ENCODE data around the gene PSAPL1. TPM values are rescaled to one million over a fixed set of nuclear protein-coding genes. Genes with fewer than 3 reads are reported as not detected.

Gene PSAPL1
- total RNA-seq, 1 donor from 2014 or later = not detected

DNA sequence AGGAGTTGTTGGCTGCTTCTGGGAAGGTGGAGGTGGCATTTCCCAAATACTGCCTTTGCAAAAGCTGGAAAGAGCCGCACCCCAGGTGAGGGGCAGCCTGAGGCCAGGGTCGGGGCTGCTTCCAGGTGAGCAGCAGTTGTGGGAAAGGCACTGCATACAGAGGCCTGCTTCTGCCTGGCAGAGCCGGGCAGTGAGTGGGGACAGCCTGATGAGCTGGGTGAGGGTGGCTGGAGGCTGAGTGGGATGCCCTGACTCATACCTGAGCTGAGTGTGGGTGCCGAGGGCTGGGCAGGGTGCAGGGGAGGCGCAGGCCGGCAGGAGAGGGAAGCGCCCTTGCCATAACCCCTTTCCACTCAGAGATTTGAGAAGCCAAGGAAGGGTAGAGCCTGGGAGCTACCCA, 6.5 kb upstream of the PSAPL1 start:
- TF ChIP-seq, protein P1, sequence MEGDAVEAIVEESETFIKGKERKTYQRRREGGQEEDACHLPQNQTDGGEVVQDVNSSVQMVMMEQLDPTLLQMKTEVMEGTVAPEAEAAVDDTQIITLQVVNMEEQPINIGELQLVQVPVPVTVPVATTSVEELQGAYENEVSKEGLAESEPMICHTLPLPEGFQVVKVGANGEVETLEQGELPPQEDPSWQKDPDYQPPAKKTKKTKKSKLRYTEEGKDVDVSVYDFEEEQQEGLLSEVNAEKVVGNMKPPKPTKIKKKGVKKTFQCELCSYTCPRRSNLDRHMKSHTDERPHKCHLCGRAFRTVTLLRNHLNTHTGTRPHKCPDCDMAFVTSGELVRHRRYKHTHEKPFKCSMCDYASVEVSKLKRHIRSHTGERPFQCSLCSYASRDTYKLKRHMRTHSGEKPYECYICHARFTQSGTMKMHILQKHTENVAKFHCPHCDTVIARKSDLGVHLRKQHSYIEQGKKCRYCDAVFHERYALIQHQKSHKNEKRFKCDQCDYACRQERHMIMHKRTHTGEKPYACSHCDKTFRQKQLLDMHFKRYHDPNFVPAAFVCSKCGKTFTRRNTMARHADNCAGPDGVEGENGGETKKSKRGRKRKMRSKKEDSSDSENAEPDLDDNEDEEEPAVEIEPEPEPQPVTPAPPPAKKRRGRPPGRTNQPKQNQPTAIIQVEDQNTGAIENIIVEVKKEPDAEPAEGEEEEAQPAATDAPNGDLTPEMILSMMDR (IDR thresholded peaks at IDR 0.05; ENCODE audit: insufficient read depth, low read length, severe bottlenecking) = no peak
- no peak overlapping the region for H3K4me3 ChIP-seq (ENCODE audit: low read depth, low read length)
- H3K36me3 ChIP-seq (ENCODE audit: control insufficient read depth, insufficient read depth, low read length) = no peaks in the 10 kb centered on the region
- FAIRE-seq (no peak), DNase-seq (ENCODE audit: low read depth) (no peak)
- no peaks in the 10 kb centered on the region for H3K27me3 ChIP-seq (ENCODE audit: control insufficient read depth, insufficient read depth, low read length)

DNA sequence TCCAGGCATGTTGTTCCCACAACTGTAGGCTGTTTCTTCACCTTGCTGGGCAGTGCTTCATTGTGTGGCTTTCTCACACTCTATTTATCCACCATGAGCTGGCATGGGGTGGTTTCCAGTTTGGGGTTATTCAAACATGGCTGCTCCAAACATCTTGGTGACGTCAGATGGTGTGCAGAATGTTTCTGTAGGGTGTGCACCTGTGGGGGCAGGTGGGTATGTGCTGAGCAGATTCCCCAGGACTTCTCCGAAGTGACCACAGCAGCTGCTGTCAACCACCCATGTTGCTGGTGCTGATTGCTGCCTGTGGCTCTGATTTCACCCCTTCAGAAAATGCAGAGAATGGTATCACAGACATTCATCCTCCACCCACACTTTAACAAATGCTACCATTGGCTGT, 5.0 kb upstream of the PSAPL1 start:
- DNase-seq (ENCODE audit: low read depth) (no peak), FAIRE-seq (peak; percentile 83)
- H3K4me3 ChIP-seq (ENCODE audit: low read depth, low read length) = no peak overlapping the region
- H3K36me3 ChIP-seq (ENCODE audit: control insufficient read depth, insufficient read depth, low read length) = no peaks in the 10 kb centered on the region
- TF ChIP-seq, protein P1 (IDR thresholded peaks at IDR 0.05; ENCODE audit: insufficient read depth, low read length, severe bottlenecking) = no peak
- no peaks in the 10 kb centered on the region for H3K27me3 ChIP-seq (ENCODE audit: control insufficient read depth, insufficient read depth, low read length)

DNA sequence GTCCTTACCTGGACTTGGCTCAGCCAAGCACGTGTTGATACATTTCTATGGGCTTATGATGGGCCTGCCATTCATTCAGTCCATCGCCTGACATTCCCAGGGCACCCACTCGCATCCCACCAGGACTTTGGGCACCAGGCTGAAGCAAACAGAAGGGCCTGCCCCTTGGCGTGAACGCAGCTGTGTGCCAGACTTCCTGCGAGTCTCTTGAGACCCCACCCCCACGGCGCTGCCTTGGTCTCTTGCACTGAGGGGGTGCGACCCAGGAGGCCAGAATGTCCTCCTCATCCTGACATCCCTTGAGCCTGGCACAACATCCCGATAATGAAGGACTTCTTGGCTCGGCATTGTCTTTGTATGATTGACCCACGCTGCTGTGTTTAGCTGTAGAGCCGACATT, 1.5 kb upstream of the PSAPL1 start:
- H3K4me3 ChIP-seq (ENCODE audit: low read depth, low read length) = no peak overlapping the region
- H3K36me3 ChIP-seq (ENCODE audit: control insufficient read depth, insufficient read depth, low read length) = no peaks in the 10 kb centered on the region
- FAIRE-seq (no peak), DNase-seq (ENCODE audit: low read depth) (no peak)
- TF ChIP-seq, protein P1 (IDR thresholded peaks at IDR 0.05; ENCODE audit: insufficient read depth, low read length, severe bottlenecking) = no peak
- H3K27me3 ChIP-seq (ENCODE audit: control insufficient read depth, insufficient read depth, low read length) = no peaks in the 10 kb centered on the region

DNA sequence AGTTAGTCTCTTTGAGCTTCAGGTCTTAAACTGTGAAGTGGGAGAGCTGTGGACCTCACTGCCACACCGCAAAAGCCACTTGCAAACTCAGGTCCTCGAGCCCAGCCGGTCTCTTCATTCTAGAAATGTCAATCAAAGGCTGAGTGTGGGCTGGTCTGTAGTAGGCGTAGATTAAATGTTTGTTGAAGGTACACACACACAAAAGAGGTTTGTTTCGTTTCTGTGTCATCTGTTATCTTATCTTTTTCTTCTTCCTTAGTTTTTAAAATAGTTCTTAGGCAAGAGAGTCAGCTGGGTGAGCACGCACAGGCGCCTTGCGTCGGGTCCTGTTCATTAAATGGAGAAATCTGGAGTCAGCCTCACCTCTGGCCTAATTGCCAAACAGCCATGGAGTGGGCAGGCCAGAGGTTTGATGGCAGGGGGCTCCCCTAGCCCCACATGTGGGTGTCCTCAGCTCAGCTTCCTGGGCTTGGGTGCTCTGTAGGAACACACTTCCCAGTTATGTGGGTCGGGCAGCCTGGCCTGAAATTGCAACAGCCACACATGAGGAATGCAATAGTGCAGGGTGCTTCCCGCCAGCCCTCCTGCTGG, 836 bp upstream of the PSAPL1 start:
- DNase-seq (ENCODE audit: low read depth) = no peak
- H3K4me3 ChIP-seq (ENCODE audit: low read depth, low read length) = no peak overlapping the region
- H3K36me3 ChIP-seq (ENCODE audit: control insufficient read depth, insufficient read depth, low read length) = no peaks in the 10 kb centered on the region
- TF ChIP-seq, protein P1 (IDR thresholded peaks at IDR 0.05; ENCODE audit: insufficient read depth, low read length, severe bottlenecking) = no peak
- H3K27me3 ChIP-seq (ENCODE audit: control insufficient read depth, insufficient read depth, low read length) = no peaks in the 10 kb centered on the region
- FAIRE-seq = no peak

DNA sequence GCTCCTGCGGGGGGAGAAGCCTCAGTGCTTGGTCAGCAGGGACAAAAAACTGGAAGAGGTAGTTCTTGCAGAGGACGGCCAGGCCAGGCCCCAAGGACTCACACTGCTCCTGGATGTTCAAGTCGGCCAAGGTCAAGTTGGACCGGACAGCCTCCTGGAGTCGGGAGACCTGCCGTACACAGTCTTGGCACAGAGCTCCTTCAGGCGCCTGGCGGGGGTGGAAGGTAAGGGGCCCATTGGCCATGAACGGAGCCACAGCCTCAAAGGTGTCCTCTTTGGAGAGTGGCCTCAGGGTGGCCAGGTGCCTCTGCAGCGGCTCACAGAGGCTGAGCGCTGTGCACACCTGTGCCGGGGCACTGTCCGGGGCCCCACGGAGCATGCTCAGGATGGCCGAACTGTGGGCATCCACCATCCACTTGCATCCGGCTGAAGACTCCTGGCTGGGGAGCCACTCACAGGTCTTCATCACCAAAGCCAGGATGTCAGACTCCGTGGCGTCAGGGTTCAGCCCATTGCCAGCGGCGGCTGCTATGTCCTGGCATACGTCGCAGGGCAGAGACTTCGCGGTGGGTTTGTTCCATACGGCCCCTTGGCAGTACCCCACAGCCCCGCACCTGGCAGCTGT, 477 bp downstream of the PSAPL1 start:
- DNase-seq (ENCODE audit: low read depth) (no peak), FAIRE-seq (no peak)
- no peaks in the 10 kb centered on the region for H3K27me3 ChIP-seq (ENCODE audit: control insufficient read depth, insufficient read depth, low read length)
- TF ChIP-seq, protein P1 (IDR thresholded peaks at IDR 0.05; ENCODE audit: insufficient read depth, low read length, severe bottlenecking) = no peak
- no peak overlapping the region for H3K4me3 ChIP-seq (ENCODE audit: low read depth, low read length)
- no peaks in the 10 kb centered on the region for H3K36me3 ChIP-seq (ENCODE audit: control insufficient read depth, insufficient read depth, low read length)
